ENCODE results near the gene ASPHD2.

DNA sequence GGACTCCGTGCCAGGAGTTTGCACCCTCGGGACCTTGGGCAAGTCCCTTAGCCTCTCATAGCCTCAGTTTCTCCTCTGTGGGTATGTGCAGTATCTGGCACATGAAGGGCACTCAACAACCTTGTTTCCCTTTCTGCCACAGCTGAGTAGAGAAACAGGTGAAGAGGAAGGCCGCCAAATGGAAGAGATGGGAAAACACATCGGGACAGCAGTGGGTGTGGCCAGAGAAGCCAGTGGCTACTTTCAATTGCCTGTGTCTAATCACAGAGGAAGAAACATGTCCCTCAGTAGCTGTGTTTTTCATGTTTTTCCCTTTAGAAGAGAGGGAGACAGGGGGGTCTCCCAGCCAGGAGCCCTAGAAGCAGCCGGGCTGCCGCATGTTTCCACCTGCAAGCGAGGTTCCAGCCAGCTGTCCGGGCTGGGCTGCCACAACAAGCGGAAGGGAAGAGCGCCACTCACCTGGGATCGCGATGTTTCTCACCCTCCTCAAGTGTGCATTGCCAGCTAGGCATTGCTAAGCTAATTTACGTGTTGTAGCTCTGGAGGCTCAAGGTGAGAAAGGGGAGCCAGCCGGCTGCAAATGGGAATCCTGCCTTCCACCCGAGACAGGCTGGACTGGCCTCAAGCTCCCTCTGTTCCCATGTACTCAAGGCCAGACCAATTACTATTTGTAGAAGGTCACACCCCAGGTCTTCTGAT is 16.7 kb downstream of the ASPHD2 start:
- TF ChIP-seq POLR2A (IDR thresholded peaks at IDR 0.05; ENCODE audit: low read depth, low read length) = no peak
- no peak for TF ChIP-seq NBN (IDR thresholded peaks at IDR 0.05)
- TF ChIP-seq, protein P1, sequence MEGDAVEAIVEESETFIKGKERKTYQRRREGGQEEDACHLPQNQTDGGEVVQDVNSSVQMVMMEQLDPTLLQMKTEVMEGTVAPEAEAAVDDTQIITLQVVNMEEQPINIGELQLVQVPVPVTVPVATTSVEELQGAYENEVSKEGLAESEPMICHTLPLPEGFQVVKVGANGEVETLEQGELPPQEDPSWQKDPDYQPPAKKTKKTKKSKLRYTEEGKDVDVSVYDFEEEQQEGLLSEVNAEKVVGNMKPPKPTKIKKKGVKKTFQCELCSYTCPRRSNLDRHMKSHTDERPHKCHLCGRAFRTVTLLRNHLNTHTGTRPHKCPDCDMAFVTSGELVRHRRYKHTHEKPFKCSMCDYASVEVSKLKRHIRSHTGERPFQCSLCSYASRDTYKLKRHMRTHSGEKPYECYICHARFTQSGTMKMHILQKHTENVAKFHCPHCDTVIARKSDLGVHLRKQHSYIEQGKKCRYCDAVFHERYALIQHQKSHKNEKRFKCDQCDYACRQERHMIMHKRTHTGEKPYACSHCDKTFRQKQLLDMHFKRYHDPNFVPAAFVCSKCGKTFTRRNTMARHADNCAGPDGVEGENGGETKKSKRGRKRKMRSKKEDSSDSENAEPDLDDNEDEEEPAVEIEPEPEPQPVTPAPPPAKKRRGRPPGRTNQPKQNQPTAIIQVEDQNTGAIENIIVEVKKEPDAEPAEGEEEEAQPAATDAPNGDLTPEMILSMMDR (IDR thresholded peaks at IDR 0.05 in 2 of 3, conservative IDR thresholded peaks at IDR 0.05 in 1 of 3; ENCODE audit: control insufficient read depth in 2 of 3, extremely low read depth in 1 of 3, insufficient read depth in 1 of 3, low read depth in 3 of 3, low read length in 3 of 3) = no peak
- TF ChIP-seq, protein P2, sequence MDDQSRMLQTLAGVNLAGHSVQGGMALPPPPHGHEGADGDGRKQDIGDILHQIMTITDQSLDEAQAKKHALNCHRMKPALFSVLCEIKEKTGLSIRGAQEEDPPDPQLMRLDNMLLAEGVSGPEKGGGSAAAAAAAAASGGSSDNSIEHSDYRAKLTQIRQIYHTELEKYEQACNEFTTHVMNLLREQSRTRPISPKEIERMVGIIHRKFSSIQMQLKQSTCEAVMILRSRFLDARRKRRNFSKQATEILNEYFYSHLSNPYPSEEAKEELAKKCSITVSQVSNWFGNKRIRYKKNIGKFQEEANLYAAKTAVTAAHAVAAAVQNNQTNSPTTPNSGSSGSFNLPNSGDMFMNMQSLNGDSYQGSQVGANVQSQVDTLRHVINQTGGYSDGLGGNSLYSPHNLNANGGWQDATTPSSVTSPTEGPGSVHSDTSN (IDR thresholded peaks at IDR 0.05; ENCODE audit: insufficient replicate concordance, low read depth, low read length) = no peak
- no peak for TF ChIP-seq YY1 (IDR thresholded peaks at IDR 0.05; ENCODE audit: low read depth, low read length)
